ENCODE results near the gene COBLL1.

Gene COBLL1

GRCh38 chr2:164796999-164797398 is 44.6 kb downstream of the COBLL1 start:
- H3K27me3 ChIP-seq, result no peaks in the 10 kb centered on the region
- H3K4me1 ChIP-seq (ENCODE audit: control insufficient read depth in 1 of 2, insufficient read depth in 1 of 2, low read depth in 1 of 2, low read length in 1 of 2), result no peaks in the 10 kb centered on the region
- H3K9me3 ChIP-seq, result no peaks in the 10 kb centered on the region
- TF ChIP-seq, protein P1, sequence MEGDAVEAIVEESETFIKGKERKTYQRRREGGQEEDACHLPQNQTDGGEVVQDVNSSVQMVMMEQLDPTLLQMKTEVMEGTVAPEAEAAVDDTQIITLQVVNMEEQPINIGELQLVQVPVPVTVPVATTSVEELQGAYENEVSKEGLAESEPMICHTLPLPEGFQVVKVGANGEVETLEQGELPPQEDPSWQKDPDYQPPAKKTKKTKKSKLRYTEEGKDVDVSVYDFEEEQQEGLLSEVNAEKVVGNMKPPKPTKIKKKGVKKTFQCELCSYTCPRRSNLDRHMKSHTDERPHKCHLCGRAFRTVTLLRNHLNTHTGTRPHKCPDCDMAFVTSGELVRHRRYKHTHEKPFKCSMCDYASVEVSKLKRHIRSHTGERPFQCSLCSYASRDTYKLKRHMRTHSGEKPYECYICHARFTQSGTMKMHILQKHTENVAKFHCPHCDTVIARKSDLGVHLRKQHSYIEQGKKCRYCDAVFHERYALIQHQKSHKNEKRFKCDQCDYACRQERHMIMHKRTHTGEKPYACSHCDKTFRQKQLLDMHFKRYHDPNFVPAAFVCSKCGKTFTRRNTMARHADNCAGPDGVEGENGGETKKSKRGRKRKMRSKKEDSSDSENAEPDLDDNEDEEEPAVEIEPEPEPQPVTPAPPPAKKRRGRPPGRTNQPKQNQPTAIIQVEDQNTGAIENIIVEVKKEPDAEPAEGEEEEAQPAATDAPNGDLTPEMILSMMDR (IDR thresholded peaks at IDR 0.05), result no peak
- H3K4me3 ChIP-seq (ENCODE audit: low read depth in 1 of 2, low read length in 1 of 2), result no peak overlapping the region
- no peaks in the 10 kb centered on the region for H3K36me3 ChIP-seq
- no peak overlapping the region for H3K27ac ChIP-seq

DNA sequence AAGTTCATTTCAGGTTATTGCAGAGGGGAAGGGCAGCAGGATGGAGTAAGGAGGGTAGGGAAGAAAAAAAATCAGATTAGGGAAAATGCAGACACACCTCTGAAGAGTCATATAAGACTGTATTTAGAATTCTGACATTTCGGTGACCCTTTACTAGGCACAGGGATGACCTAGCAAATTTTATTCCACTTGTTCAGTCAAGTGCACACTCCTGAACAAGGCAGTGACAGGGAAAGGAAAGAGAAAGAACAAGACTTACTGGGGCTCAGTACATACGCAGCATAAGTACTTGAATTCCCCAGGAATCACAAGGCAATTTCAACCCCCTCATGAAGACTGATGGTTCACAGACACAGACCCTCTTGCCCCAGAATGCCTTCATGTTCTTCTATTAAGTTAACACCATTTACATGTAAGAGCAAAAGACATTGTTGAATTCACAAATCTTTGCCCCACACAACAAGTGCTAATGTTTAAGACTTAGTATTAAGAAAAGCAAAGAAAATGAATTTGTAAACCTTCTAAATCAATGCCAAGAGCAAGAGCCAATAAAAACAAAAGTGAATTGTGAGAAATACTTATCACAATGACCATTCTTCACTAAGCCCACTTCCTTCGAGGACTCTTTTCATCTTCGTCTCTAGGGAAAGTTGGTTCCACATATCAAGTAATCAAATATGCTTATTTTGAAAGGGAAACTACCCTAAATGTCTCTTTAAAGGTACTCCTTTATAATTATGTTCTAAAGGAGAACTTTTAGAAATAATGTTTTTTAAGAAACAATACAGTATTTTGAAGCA is 47.0 kb downstream of the COBLL1 start:
- TF ChIP-seq, protein P1 (IDR thresholded peaks at IDR 0.05), result no peak
- H3K27ac ChIP-seq, result no peak overlapping the region

DNA sequence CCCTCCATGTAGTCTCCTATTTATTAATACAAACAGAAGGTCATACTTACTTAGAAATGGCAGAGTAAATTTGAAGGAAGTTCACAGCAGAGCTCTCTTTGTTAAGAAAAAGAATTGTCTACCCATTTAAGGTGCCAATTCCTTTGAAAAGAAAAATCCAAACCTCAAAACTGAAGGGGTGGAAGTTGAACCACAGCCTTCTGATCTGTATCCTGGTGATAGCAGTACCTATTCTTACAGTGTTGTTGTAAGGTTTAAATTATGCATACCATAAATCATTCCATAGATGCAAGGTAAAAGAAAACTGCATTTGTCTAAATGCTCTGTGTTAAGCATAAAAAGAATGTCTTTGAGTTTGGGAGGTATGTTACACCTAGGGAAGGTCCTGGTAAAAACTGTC is 47.6 kb downstream of the COBLL1 start:
- Histone ChIP-seq H3K9me3 (no peaks in the 10 kb centered on the region), H3K4me3 (ENCODE audit: low read depth in 1 of 2, low read length in 1 of 2) (no peak overlapping the region), H3K4me1 (ENCODE audit: control insufficient read depth in 1 of 2, insufficient read depth in 1 of 2, low read depth in 1 of 2, low read length in 1 of 2) (no peaks in the 10 kb centered on the region), H3K27me3 (no peaks in the 10 kb centered on the region), H3K36me3 (no peaks in the 10 kb centered on the region), H3K27ac (no peak overlapping the region)
- TF ChIP-seq, protein P1 (IDR thresholded peaks at IDR 0.05), result no peak

More for the DNA sequence above, 47.0 kb downstream of the COBLL1 start:
- H3K36me3 ChIP-seq, result no peaks in the 10 kb centered on the region
- H3K9me3 ChIP-seq, result no peaks in the 10 kb centered on the region
- no peaks in the 10 kb centered on the region for H3K27me3 ChIP-seq
- H3K4me1 ChIP-seq (ENCODE audit: control insufficient read depth in 1 of 2, insufficient read depth in 1 of 2, low read depth in 1 of 2, low read length in 1 of 2), result no peaks in the 10 kb centered on the region
- H3K4me3 ChIP-seq (ENCODE audit: low read depth in 1 of 2, low read length in 1 of 2), result no peak overlapping the region

GRCh38 chr2:164793529-164793928 is 48.1 kb downstream of the COBLL1 start:
- Histone ChIP-seq H3K27ac (no peak overlapping the region), H3K4me3 (ENCODE audit: low read depth in 1 of 2, low read length in 1 of 2) (no peak overlapping the region), H3K9me3 (no peaks in the 10 kb centered on the region), H3K27me3 (no peaks in the 10 kb centered on the region), H3K4me1 (ENCODE audit: control insufficient read depth in 1 of 2, insufficient read depth in 1 of 2, low read depth in 1 of 2, low read length in 1 of 2) (no peaks in the 10 kb centered on the region), H3K36me3 (no peaks in the 10 kb centered on the region)
- TF ChIP-seq, protein P1 (IDR thresholded peaks at IDR 0.05), result no peak

GRCh38 chr2:164792316-164793170 is 49.1 kb downstream of the COBLL1 start:
- Histone ChIP-seq H3K4me1 (ENCODE audit: control insufficient read depth in 1 of 2, insufficient read depth in 1 of 2, low read depth in 1 of 2, low read length in 1 of 2) (no peaks in the 10 kb centered on the region), H3K36me3 (no peaks in the 10 kb centered on the region), H3K27me3 (no peaks in the 10 kb centered on the region), H3K9me3 (no peaks in the 10 kb centered on the region), H3K4me3 (ENCODE audit: low read depth in 1 of 2, low read length in 1 of 2) (no peak overlapping the region), H3K27ac (no peak overlapping the region)
- TF ChIP-seq, protein P1 (IDR thresholded peaks at IDR 0.05), result no peak

Measured in neutrophil (primary cell).